ENCODE data around the gene CERS1. TPM values are rescaled to one million over a fixed set of nuclear protein-coding genes. Genes with fewer than 3 reads are reported as not detected.
A peak's percentile ranks its signal among the peaks of the same experiment; 100 is the strongest.
"Not testable (repeated sequence)": the region's sequence is repeated elsewhere in the genome, so short reads cannot be mapped to it uniquely, and the experiment has no call there.

The CERS1 gene
- total RNA-seq, 4 donors from 2014 or later: 0.39 to 0.57 TPM; not detected in 2

GRCh38 chr19:18919900-18920214 lies 23.9 kb upstream of the CERS1 start:
- H3K4me3 ChIP-seq (ENCODE audit: low read depth, poor library complexity, severe bottlenecking): peak overlapping the region; percentile 85
- DNase-seq (ENCODE audit: low spot score in 2 of 2): no peak
- WGBS, 2 donors: 1% methylated on average over 15 of the region's 15 CpGs
- TF ChIP-seq, protein P1, sequence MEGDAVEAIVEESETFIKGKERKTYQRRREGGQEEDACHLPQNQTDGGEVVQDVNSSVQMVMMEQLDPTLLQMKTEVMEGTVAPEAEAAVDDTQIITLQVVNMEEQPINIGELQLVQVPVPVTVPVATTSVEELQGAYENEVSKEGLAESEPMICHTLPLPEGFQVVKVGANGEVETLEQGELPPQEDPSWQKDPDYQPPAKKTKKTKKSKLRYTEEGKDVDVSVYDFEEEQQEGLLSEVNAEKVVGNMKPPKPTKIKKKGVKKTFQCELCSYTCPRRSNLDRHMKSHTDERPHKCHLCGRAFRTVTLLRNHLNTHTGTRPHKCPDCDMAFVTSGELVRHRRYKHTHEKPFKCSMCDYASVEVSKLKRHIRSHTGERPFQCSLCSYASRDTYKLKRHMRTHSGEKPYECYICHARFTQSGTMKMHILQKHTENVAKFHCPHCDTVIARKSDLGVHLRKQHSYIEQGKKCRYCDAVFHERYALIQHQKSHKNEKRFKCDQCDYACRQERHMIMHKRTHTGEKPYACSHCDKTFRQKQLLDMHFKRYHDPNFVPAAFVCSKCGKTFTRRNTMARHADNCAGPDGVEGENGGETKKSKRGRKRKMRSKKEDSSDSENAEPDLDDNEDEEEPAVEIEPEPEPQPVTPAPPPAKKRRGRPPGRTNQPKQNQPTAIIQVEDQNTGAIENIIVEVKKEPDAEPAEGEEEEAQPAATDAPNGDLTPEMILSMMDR (IDR thresholded peaks at IDR 0.05): no peak
- TF ChIP-seq POLR2A (IDR thresholded peaks at IDR 0.05): no peak
- intact Hi-C loops (cut with DNase I; ENCODE audit: low total_unique reads): no loop called here

GRCh38 chr19:18919086-18919899 lies 23.3 kb upstream of the CERS1 start, which contains the start of the genes COPE and DDX49:
TSS of gene COPE (minus strand) at chr19:18919387. CDS start at chr19:18919348, 39 bp downstream.
TSS of gene DDX49 (plus strand) at chr19:18919715. CDS start at chr19:18919742, 27 bp downstream.
- peak in 1 of 2 donors; percentile 64 for TF ChIP-seq POLR2A (IDR thresholded peaks at IDR 0.05)
- TF ChIP-seq, protein P1 (IDR thresholded peaks at IDR 0.05): no peak
- 0% methylated on average over 49 to 60 of the region's 72 CpGs for WGBS, 2 donors
- intact Hi-C loops (cut with DNase I; ENCODE audit: low total_unique reads): no loop called here
- DNase-seq (ENCODE audit: low spot score in 2 of 2): peak; percentile 99 to 100
- H3K4me3 ChIP-seq (ENCODE audit: low read depth, poor library complexity, severe bottlenecking): peak within 1 kb of the TSS; percentile 86

DNA sequence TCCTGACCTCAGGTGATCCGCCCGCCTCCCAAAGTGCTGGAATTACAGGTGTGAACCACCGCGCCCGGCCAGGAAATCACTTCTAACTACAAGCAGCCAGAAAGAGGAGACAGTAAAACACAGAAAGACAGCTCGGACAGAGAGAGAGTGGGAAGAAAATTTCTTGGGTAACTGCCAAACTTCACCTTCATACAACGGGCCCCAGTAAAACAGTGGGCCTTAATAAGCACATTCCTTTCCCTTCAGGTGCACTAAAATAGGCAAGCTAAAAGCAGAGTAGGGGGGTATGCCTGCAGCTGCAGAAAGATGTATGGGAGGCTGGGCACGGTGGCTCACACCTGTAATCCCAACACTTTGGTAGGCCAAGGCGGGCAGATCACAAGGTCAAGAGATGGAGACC lies 21.6 kb upstream of the CERS1 start:
- WGBS, 2 donors: 82 to 86% methylated on average over 9 of the region's 9 CpGs
- DNase-seq (ENCODE audit: low spot score in 2 of 2); H3K4me3 ChIP-seq (ENCODE audit: low read depth, poor library complexity, severe bottlenecking); intact Hi-C loops (cut with DNase I; ENCODE audit: low total_unique reads): not testable (repeated sequence)

DNA sequence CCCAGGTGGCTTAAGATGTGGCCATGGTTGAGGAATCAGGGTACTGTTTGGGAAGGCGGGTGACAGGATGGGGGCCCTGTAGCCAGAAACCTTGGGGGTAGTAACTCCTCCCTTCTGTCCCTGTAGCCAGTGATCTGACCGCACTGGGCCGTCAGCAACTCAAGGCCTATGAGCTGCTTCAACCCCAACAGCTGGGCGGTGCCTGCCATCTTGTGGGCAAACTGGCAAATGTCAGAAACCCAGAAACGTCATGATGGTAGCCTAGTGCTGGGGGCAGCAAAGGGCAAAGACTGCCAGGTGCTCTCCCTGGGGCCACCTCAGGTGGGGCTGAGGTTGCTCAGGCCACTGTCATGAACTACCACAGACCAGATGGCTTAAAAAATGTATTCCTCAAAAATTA lies 19.7 kb upstream of the CERS1 start:
- DNase-seq (ENCODE audit: low spot score in 2 of 2): no peak
- WGBS, 2 donors: 48 to 57% methylated on average over 5 of the region's 5 CpGs
- no peak overlapping the region for H3K4me3 ChIP-seq (ENCODE audit: low read depth, poor library complexity, severe bottlenecking)
- intact Hi-C loops (cut with DNase I; ENCODE audit: low total_unique reads): no loop called here
- TF ChIP-seq, protein P1 (IDR thresholded peaks at IDR 0.05): no peak
- TF ChIP-seq POLR2A (IDR thresholded peaks at IDR 0.05): no peak

DNA sequence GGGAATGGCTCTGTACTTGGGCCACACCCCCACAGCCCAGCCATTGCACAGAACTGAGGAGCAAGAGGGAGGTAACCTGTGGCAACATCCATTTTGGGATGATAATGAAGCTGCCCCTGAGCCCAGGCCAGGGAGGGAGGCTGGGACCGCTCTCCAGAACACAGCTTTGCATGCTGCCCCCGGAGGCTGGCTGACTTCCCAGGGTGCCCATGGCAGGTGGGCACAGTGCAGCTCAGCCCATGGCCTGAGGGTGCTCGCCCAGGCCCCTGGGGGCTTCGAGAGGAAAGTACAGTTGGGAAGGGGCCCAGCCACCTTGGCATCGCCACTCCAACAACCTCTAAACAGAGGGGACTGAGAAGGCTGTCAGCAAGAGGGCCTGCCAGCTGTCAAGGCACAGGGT lies 17.5 kb upstream of the CERS1 start:
- intact Hi-C loops (cut with DNase I; ENCODE audit: low total_unique reads): no loop called here
- no peak for DNase-seq (ENCODE audit: low spot score in 2 of 2)
- no peak overlapping the region for H3K4me3 ChIP-seq (ENCODE audit: low read depth, poor library complexity, severe bottlenecking)
- TF ChIP-seq POLR2A (IDR thresholded peaks at IDR 0.05): no peak
- TF ChIP-seq, protein P1 (IDR thresholded peaks at IDR 0.05): no peak
- 90% methylated on average over 2 of the region's 5 CpGs; no CpG with 5 or more reads in 1 of the 2 donors for WGBS, 2 donors

GRCh38 chr19:18912933-18913332 lies 17.0 kb upstream of the CERS1 start:
- H3K4me3 ChIP-seq (ENCODE audit: low read depth, poor library complexity, severe bottlenecking): no peak overlapping the region
- intact Hi-C loops (cut with DNase I; ENCODE audit: low total_unique reads): no loop called here
- TF ChIP-seq POLR2A (IDR thresholded peaks at IDR 0.05): no peak
- TF ChIP-seq, protein P1 (IDR thresholded peaks at IDR 0.05): no peak
- DNase-seq (ENCODE audit: low spot score in 2 of 2): no peak
- WGBS, 2 donors: 93 to 96% methylated on average over 11 to 14 of the region's 14 CpGs
